ENCODE results near the gene GNB1L. TPM values are rescaled to one million over a fixed set of nuclear protein-coding genes. Genes with fewer than 3 reads are reported as not detected.
"Not testable (repeated sequence)": the region's sequence is repeated elsewhere in the genome, so short reads cannot be mapped to it uniquely, and the experiment has no call there.

GNB1L gene
- polyA plus RNA-seq, 4 donors, result 2.8 to 6.6 (median 5.3) TPM

DNA sequence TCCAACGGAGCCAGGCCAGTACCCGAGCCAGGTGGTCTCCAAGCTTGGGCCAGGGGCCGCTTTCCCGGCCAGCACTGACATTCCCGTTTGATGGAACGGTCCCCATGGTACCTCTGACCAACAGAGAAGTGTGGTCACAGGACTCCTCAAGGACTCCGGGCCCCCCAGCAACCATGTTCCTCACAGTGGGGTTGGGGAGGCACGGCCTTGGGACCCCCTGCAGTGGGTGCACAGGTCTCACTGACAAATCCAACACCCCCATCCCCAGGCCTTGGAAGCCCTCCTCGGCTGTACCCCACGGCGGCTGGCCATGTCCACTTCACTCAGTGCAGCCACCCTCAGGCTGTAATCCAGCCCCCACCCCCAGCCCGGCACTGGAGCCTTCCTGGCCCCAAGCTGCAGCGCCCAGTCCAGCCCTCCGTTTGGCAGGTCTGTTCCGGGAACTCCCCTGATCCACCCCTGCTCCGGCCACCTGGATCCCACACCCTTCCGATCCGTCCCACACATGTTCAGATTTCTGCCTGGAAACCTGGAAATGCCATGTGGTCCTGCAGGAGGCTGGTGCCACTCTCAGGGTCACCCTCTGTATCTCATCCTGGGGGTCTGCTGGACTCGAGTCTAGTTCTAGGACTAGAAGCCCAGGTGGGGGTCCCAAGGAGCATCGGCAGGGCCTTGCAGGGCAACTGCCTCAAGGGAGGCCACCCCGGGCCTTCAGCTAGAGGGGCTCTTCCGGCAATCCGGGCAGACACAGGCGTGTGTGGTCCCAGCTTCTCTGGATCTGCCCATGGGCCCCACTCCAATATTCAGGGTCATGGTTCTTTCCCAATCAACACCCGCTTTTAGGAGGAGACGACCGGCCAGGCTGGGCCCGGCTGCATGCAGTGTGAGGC, 67.5 kb downstream of the GNB1L start:
- no peak for DNase-seq (ENCODE audit: low read depth in 4 of 4, low spot score in 2 of 4)

DNA sequence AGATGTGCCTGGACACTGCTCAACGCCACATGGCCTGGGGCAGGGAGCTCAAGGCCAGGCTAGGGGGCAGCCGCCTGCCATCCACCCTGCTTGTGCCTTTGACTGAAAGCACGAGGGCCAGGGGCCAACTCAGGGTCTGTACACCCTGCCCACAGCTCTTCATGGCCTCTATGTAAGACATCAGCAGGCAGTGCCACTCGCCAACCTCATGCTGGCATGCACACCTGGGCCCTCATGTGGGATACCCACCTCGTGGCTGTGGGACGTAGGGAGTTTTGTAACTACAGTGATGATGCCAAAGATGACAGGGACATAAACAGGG, 68.4 kb downstream of the GNB1L start:
- no peak for DNase-seq (ENCODE audit: low read depth in 4 of 4, low spot score in 2 of 4)

DNA sequence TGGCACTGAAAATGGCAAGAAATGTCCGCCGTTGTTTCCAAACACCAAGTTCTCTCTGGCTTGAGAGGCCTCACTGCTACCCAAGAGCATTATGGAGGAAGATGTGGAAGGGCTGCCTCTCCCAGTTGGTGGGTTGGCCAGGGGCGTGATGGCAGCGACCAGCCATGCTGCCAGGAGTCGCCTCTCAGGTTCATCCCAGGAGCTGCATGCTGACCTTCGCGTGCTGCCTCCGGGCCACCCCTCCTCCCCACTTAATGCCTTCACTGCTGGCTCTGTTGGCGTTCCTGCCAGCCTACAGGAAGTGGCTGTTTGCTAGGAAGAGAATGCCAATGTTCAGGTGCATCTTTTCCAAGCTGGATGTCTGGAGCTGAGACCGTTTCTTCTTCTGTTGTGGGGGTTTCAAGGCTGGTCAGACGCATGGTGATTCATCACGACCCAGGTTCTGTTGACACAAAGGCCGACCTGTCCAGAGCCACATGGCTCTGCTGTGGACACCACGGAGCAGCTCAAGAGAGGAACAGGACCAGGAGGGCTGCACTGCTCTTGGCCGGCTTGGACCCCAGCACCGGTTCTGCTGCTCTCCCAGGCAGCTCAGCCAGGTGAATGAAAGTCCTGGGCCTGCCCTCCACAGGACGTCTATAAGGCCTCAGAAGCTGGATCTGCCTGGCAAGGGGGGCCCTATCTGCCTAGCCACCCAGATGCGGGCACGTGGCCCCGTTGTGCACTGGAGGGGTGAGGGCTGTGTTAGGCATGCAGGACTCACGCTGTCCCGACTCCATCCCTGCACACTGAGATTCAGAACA, 69.0 kb downstream of the GNB1L start:
- DNase-seq (ENCODE audit: low read depth in 4 of 4, low spot score in 2 of 4), result no peak

- no peak for DNase-seq (ENCODE audit: low read depth in 4 of 4, low spot score in 2 of 4)
Observed at GRCh38 chr22:19784384-19785175, 70.1 kb downstream of the GNB1L start.

GRCh38 chr22:19783586-19784383, 70.9 kb downstream of the GNB1L start:
- no peak for DNase-seq (ENCODE audit: low read depth in 4 of 4, low spot score in 2 of 4)

- DNase-seq (ENCODE audit: low read depth in 4 of 4, low spot score in 2 of 4), result no peak
Observed at GRCh38 chr22:19782533-19782932, 72.1 kb downstream of the GNB1L start.

- DNase-seq (ENCODE audit: low read depth in 4 of 4, low spot score in 2 of 4), result no peak
Observed at GRCh38 chr22:19779685-19780268, 74.9 kb downstream of the GNB1L start.

- DNase-seq (ENCODE audit: low read depth in 4 of 4, low spot score in 2 of 4), result no peak
Observed at GRCh38 chr22:19779011-19779421, 75.7 kb downstream of the GNB1L start.

GRCh38 chr22:19777192-19777591, 77.5 kb downstream of the GNB1L start:
- not testable (repeated sequence) for DNase-seq (ENCODE audit: low read depth in 4 of 4, low spot score in 2 of 4)

DNA sequence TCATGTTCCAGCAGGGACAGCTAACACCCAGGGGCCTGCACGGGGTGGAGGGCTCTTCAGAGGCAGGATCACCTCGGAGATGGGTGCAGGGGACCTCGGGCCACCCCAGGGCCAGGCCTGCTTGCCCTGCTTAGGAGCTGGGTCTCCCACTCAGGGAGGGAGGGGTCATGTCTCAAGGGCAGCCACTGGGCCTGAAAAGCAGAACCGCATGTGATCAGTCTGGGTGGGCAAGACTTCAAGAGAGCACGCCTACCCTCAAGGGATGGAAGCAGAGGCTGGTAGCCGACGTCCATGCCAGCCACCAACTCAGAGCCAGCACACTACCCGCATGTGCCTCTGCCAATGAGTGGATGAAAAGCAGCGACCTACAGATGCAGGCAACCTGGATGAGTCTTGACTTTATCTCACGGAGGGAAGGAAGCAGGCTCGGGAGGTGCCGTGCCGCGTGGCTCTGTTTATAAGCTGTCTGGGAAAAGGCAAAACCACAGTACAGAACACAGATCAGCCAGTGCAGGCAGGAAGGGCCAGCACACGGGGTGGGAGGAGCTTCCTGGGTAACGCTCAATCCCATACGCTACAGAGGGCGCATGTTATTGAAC, 78.1 kb downstream of the GNB1L start:
- no peak for DNase-seq (ENCODE audit: low read depth in 4 of 4, low spot score in 2 of 4)

- DNase-seq (ENCODE audit: low read depth in 4 of 4, low spot score in 2 of 4), result no peak
Observed at GRCh38 chr22:19775496-19776325, 79.0 kb downstream of the GNB1L start.

GRCh38 chr22:19774628-19775027, 80.0 kb downstream of the GNB1L start:
- DNase-seq (ENCODE audit: low read depth in 4 of 4, low spot score in 2 of 4), result no peak

DNA sequence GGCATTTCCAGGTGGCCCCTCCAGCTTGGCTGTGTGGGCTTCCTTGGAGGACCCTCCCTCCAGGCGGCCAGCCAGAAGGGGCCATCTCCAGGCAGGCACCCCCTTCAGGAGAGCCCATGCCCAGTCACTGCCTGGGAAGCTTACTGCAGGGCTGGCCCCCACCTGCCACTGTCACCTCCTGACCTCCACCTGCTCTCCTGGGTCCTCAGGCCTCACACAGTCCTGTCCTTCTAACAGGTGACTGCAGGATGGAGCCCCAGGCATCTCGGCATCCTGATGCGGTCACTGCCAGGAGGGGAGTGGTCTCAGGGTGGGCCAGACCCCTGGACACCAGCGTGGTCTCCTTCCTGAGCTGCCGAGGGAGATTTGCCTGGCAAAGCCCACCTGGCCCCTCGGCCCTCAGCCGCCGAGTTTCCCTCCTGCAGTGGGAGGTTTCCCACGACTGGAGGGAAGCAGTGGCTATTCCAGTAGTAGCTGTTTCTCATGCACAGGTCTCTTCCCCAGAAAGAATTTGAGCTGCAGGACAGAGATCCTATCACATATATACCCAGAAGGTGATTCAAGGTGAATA, 81.1 kb downstream of the GNB1L start:
- no peak for DNase-seq (ENCODE audit: low read depth in 4 of 4, low spot score in 2 of 4)

GRCh38 chr22:19772673-19773469, 81.8 kb downstream of the GNB1L start:
- DNase-seq (ENCODE audit: low read depth in 4 of 4, low spot score in 2 of 4), result no peak

GRCh38 chr22:19772422-19772672, 82.3 kb downstream of the GNB1L start:
- no peak for DNase-seq (ENCODE audit: low read depth in 4 of 4, low spot score in 2 of 4)

DNA sequence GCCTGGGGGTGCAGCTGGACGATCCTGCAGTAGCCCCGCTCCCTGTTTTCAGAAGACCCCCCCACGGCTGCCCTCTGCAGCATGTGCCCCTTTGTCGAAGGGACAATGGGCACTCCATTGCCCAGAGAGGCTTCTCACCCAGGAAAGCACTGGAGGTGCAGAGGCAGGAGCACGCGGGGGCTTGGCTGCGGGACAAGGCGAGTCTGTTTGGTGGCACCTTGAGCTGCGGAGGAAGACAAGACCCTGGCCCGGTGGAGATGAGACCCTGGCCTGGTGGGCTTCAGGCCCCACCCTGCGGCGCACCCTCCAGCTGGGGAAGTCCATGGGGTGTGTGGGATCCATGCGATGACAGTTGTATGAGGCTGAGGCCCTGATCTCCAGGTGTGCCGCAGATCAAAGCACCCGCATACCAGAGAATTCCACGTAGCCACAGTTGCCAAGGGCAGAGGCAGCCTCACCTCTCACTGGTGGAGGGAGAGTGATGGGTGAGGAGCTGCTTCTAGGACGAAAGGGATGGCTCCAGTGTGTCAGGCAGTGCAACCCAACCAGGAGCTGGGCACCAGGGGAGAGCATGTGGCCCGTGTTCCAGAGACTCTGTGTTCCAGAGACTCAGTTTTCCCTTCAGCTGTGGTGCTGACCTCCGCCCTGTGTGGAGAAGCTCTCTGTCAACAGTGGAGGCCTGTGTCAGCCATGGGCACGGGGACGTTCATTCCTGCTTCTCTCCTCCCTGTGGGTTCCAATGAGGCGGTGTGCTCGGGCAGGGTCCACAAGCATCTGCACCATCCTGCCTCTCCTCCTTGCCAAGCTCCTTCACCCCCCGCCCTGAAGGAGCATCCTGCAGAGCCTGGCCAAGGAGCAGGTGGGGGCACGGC, 84.1 kb downstream of the GNB1L start:
- no peak for DNase-seq (ENCODE audit: low read depth in 4 of 4, low spot score in 2 of 4)

- no peak for DNase-seq (ENCODE audit: low read depth in 4 of 4, low spot score in 2 of 4)
Observed at GRCh38 chr22:19769393-19769715, 85.3 kb downstream of the GNB1L start.
